HCT116 (cell line): ENCODE results near the gene FRMD8. TPM values are rescaled to one million over a fixed set of nuclear protein-coding genes. Genes with fewer than 3 reads are reported as not detected.

Source experiments
- ATAC-seq: fragments of 200-7000 bp; cut with Tn5 transposase; 2 replicates; pipeline ENCODE4 v1.9.1; 2020; ENCODE audit warnings: mild to moderate bottlenecking, moderate library complexity
- BruUV-seq: library from RNA; stranded (reverse); fragments of 400-500 nt; replicated peaks from 2 replicates; lab custom pipeline; 2021; lab: Mats Ljungman, UMichigan
- CTCF ChIA-PET: fragments of 300-600 bp; sonication (Branson Sonifier 250); formaldehyde crosslinking; loops from one replicate; lab custom pipeline; 2021; ENCODE audit warnings: antibody characterized with exemption; lab: Charles Lee
- POLR2A ChIA-PET: fragments of 300-600, 350-600 bp; sonication (Branson Sonifier 250); formaldehyde crosslinking; loops from one replicate; lab custom pipeline; 2021; ENCODE audit warnings: antibody characterized with exemption; lab: Charles Lee
- RAD21 ChIA-PET, 2 experiments: fragments of 300-600 bp; sonication (Branson Sonifier 250); formaldehyde crosslinking; loops; one replicate each; lab custom pipeline; 2023; ENCODE audit warnings: low total read pairs in 2 of 2; ENCODE audit not compliant: uncharacterized antibody in 2 of 2, unreplicated experiment in 2 of 2, low non-redundant PET in 1 of 2; lab: Charles Lee
- DNase-seq: peaks from one replicate; pipeline ENCODE4 v3.0.0-alpha.2; 2010; ENCODE audit warnings: low read depth, low spot score
- H2AFZ ChIP-seq: fragments of 200-600 bp; shearing (Covaris generic), sonication (generic); 2 replicates; pipeline ENCODE4 v1.6.1; 2017; ENCODE audit warnings: low read depth, mixed run types, mixed read lengths, antibody characterized with exemption, low read length; ENCODE audit not compliant: poor library complexity, severe bottlenecking
- H3K27ac ChIP-seq: 2 replicates; pipeline ENCODE4 v1.5.1; 2012; ENCODE audit warnings: low read depth, low read length
- H3K27me3 ChIP-seq: fragments of 200-600 bp; sonication (generic); 2 replicates; pipeline ENCODE4 v1.6.1; 2016; ENCODE audit warnings: mixed run types, low read length, mixed read lengths; ENCODE audit not compliant: insufficient read depth
- H3K36me3 ChIP-seq, 2 experiments: fragments of 200-500 bp in 1 of 2; fragments of 200-600 bp in 1 of 2; sonication (Bioruptor generic) in 1 of 2; sonication (generic) in 1 of 2; 2 replicates each; pipeline versions ENCODE4 v1.5.1 to v1.6.1; 2014 to 2016; ENCODE audit warnings: low read length in 2 of 2, inconsistent platforms in 1 of 2, mixed read lengths in 1 of 2, mixed run types in 1 of 2; ENCODE audit not compliant: insufficient read depth in 2 of 2, control insufficient read depth in 1 of 2
- H3K4me1 ChIP-seq, 2 experiments: fragments of 200-600 bp in 1 of 2; sonication (generic) in 1 of 2; 2 replicates each; pipeline versions ENCODE4 v1.5.1 to v1.6.1; 2012 to 2017; ENCODE audit warnings: low read length in 2 of 2, inconsistent platforms in 1 of 2, mild to moderate bottlenecking in 1 of 2, mixed read lengths in 1 of 2, mixed run types in 1 of 2, moderate library complexity in 1 of 2; ENCODE audit not compliant: insufficient read depth in 2 of 2, control insufficient read depth in 1 of 2
- H3K4me2 ChIP-seq: fragments of 200-600 bp; sonication (generic); 2 replicates; pipeline ENCODE4 v1.6.1; 2017; ENCODE audit warnings: mixed run types, low read length, mixed read lengths
- H3K4me3 ChIP-seq, 2 experiments: fragments of 200-600 bp in 1 of 2; sonication (generic) in 1 of 2; replicated peaks in 1 of 2; 2 replicates each; pipeline ENCODE4 v1.5.1; 2011 to 2016; ENCODE audit warnings: low read length in 2 of 2, control low read depth in 1 of 2, low read depth in 1 of 2, mild to moderate bottlenecking in 1 of 2, mixed read lengths in 1 of 2, mixed run types in 1 of 2
- H3K79me2 ChIP-seq: fragments of 200-600 bp; sonication (generic); 2 replicates; pipeline ENCODE4 v1.6.1; 2017; ENCODE audit warnings: mild to moderate bottlenecking, mixed run types, low read length, moderate library complexity, mixed read lengths; ENCODE audit not compliant: insufficient read depth
- H3K9ac ChIP-seq: fragments of 200-600 bp; sonication (generic); 2 replicates; pipeline ENCODE4 v1.6.1; 2016; ENCODE audit warnings: low read length, mixed read lengths
- H3K9me2 ChIP-seq: fragments of 200-600 bp; sonication (generic), shearing (Covaris generic); 2 replicates; pipeline ENCODE4 v1.6.1; 2017; ENCODE audit warnings: mixed run types, mild to moderate bottlenecking, moderate library complexity; ENCODE audit not compliant: insufficient read depth
- H3K9me3 ChIP-seq, 2 experiments: fragments of 200-500 bp in 1 of 2; fragments of 200-600 bp in 1 of 2; sonication (Bioruptor generic) in 1 of 2; sonication (generic) in 1 of 2; 2 replicates each; pipeline ENCODE4 v1.6.1; 2014 to 2017; ENCODE audit warnings: low read length in 2 of 2, mixed read lengths in 2 of 2, inconsistent platforms in 1 of 2, low read depth in 1 of 2, mild to moderate bottlenecking in 1 of 2, mixed run types in 1 of 2, moderate library complexity in 1 of 2; ENCODE audit not compliant: control insufficient read depth in 1 of 2, insufficient read depth in 1 of 2
- H4K20me1 ChIP-seq: fragments of 200-600 bp; sonication (generic), shearing (Covaris generic); 2 replicates; pipeline ENCODE4 v1.6.1; 2017; ENCODE audit warnings: mixed run types, mild to moderate bottlenecking, moderate library complexity; ENCODE audit not compliant: insufficient read depth
- CBX3 ChIP-seq: IDR thresholded peaks from 2 replicates; pipeline ENCODE4 v1.6.1; 2012; ENCODE audit warnings: low read depth
- EGR1 ChIP-seq: IDR thresholded peaks from 2 replicates; pipeline ENCODE4 v1.6.1; 2012; ENCODE audit warnings: low read depth
- ELF1 ChIP-seq: IDR thresholded peaks from 2 replicates; pipeline ENCODE4 v1.6.1; 2012; ENCODE audit warnings: low read depth, borderline replicate concordance
- EZH2phosphoT487 ChIP-seq: fragments of 200-600 bp; IDR thresholded peaks from 2 replicates; pipeline ENCODE4 v1.6.1; 2018; ENCODE audit warnings: antibody characterized with exemption, borderline replicate concordance
- FOSL1 ChIP-seq: IDR thresholded peaks from 2 replicates; pipeline ENCODE4 v1.6.1; 2012; ENCODE audit warnings: low read depth
- POLR2A ChIP-seq: IDR thresholded peaks from 2 replicates; pipeline ENCODE4 v1.7.0; 2011; ENCODE audit warnings: borderline replicate concordance; ENCODE audit not compliant: insufficient read depth, insufficient read length; ENCODE audit errors: extremely low read depth
- SIN3A ChIP-seq: IDR thresholded peaks from 2 replicates; pipeline ENCODE4 v1.6.1; 2012; ENCODE audit warnings: low read depth
- SP1 ChIP-seq: IDR thresholded peaks from 2 replicates; pipeline ENCODE4 v1.6.1; 2012; ENCODE audit warnings: low read depth
- ZBTB33 ChIP-seq: IDR thresholded peaks from 2 replicates; pipeline ENCODE4 v1.6.1; 2011; ENCODE audit warnings: mild to moderate bottlenecking, low read length, moderate library complexity; ENCODE audit not compliant: insufficient replicate concordance; ENCODE audit errors: extremely low read depth
- ZNF274 ChIP-seq: fragments of 200-500 bp; sonication (Bioruptor generic); IDR thresholded peaks from 2 replicates; pipeline ENCODE4 v1.6.1; 2014; ENCODE audit warnings: mild to moderate bottlenecking, low read depth, low read length, inconsistent platforms
- intact Hi-C: fragments of 100-400 bp; cut with micrococcal nuclease; formaldehyde crosslinking; loops from 2 replicates; pipeline ENCODE4 v1.10.0; 2022
- total RNA-seq: library from RNA; stranded (reverse); gene quantifications from one replicate; pipeline ENCODE4 v1.2.1, GENCODE V29; 2021; ENCODE audit not compliant: unreplicated experiment
- TF ChIP-seq, protein P1 (sequence below): IDR thresholded peaks from 2 replicates; pipeline ENCODE4 v1.6.1; 2012; ENCODE audit warnings: low read depth

The FRMD8 gene
- total RNA-seq, 1 experiment from 2014 or later, result 35.8 TPM

DNA sequence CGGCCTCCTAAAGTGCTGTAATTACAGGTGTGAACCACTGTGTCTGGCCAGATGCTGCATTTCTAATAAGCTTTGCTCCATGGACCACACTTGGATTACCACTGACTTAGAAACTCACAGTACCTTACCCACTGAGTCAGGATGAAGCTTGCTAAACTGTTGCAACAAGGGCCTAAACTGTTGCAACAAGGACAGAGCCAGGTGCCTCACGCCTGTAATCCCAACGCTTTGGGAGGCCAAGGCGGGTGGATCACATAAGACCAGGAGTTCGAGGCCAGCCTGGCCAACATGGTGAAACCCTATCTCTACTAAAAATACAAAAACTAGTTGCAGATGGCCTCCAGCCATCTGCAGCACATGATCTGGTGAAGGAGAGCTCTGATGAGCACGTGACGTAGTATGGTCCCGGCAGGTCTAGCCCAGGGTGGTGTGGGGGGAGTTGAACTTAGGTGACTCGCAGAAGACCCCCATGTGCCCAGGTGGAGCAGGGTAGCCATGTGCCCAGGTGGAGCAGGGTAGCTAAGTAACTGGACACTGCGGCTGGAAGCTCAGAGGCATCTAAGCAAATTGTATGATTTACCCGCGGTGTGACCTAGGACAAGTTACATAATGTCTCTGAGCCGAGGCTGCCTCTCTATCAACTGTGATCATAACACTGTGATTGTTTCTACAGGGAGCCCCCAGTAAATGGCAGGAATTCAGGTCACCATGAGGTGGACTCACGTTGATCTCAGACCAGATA, 12.4 kb upstream of the FRMD8 start:
- no peak overlapping the region for H3K4me3 ChIP-seq
- H3K79me2 ChIP-seq, result no peaks in the 10 kb centered on the region
- H2AFZ ChIP-seq, result no peak overlapping the region
- intact Hi-C loops, result no loop called here
- H3K27me3 ChIP-seq, result no peaks in the 10 kb centered on the region
- ChIA-PET CTCF (no interaction called here), POLR2A (interaction anchor here (1.6 to 1.8 kb wide), 2 partner anchors 50 to 133 kb away, joined by 3 to 6 read pairs; partner anchors contain the start of gene NEAT1), RAD21 (no interaction called here)
- DNase-seq (no peak), ATAC-seq (no peak)
- no TSS peak for BruUV-seq
- H3K36me3 ChIP-seq, result no peaks in the 10 kb centered on the region
- no peak for TF ChIP-seq EZH2phosphoT487
- no peak for TF ChIP-seq POLR2A
- TF ChIP-seq CBX3, result no peak
- TF ChIP-seq SP1, result no peak
- TF ChIP-seq EGR1, result no peak
- H3K9me3 ChIP-seq, result no peaks in the 10 kb centered on the region
- no peaks in the 10 kb centered on the region for H4K20me1 ChIP-seq
- H3K9me2 ChIP-seq, result no peaks in the 10 kb centered on the region
- H3K4me2 ChIP-seq, result no peak overlapping the region
- H3K27ac ChIP-seq, result no peak overlapping the region
- peaks cover 0 to 3% of the 10 kb centered on the region in 2 experiments; a peak in 1 of 4 replicates for H3K4me1 ChIP-seq
- no peak overlapping the region for H3K9ac ChIP-seq

- DNase-seq (no peak), ATAC-seq (no peak)
- H3K9ac ChIP-seq, result no peak overlapping the region
- no peaks in the 10 kb centered on the region for H3K9me3 ChIP-seq
- POLR2A ChIA-PET, result interaction anchor here (1.6 to 1.8 kb wide), 3 partner anchors 49 to 132 kb away, joined by 3 to 6 read pairs (median 4); partner anchors contain the start of genes MALAT1 and NEAT1
- no peak overlapping the region for H2AFZ ChIP-seq
- no peaks in the 10 kb centered on the region for H4K20me1 ChIP-seq
- no peak overlapping the region for H3K27ac ChIP-seq
- no peak overlapping the region for H3K4me2 ChIP-seq
- H3K79me2 ChIP-seq, result no peaks in the 10 kb centered on the region
- no TSS peak for BruUV-seq
- no peak overlapping the region for H3K4me3 ChIP-seq
- RAD21 ChIA-PET, result no interaction called here
- no peak for TF ChIP-seq ELF1
- no peak for TF ChIP-seq FOSL1
- no peak for TF ChIP-seq SP1
- no peak for TF ChIP-seq ZBTB33
- TF ChIP-seq ZNF274, result no peak
- TF ChIP-seq, protein P1, sequence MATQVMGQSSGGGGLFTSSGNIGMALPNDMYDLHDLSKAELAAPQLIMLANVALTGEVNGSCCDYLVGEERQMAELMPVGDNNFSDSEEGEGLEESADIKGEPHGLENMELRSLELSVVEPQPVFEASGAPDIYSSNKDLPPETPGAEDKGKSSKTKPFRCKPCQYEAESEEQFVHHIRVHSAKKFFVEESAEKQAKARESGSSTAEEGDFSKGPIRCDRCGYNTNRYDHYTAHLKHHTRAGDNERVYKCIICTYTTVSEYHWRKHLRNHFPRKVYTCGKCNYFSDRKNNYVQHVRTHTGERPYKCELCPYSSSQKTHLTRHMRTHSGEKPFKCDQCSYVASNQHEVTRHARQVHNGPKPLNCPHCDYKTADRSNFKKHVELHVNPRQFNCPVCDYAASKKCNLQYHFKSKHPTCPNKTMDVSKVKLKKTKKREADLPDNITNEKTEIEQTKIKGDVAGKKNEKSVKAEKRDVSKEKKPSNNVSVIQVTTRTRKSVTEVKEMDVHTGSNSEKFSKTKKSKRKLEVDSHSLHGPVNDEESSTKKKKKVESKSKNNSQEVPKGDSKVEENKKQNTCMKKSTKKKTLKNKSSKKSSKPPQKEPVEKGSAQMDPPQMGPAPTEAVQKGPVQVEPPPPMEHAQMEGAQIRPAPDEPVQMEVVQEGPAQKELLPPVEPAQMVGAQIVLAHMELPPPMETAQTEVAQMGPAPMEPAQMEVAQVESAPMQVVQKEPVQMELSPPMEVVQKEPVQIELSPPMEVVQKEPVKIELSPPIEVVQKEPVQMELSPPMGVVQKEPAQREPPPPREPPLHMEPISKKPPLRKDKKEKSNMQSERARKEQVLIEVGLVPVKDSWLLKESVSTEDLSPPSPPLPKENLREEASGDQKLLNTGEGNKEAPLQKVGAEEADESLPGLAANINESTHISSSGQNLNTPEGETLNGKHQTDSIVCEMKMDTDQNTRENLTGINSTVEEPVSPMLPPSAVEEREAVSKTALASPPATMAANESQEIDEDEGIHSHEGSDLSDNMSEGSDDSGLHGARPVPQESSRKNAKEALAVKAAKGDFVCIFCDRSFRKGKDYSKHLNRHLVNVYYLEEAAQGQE, result no peak
- no peak for TF ChIP-seq SIN3A
- CTCF ChIA-PET, result no interaction called here
- no peaks in the 10 kb centered on the region for H3K27me3 ChIP-seq
- intact Hi-C loops, result no loop called here
- no peaks in the 10 kb centered on the region for H3K36me3 ChIP-seq
- peaks cover 4 to 6% of the 10 kb centered on the region in 2 experiments; a peak in 2 of 4 replicates for H3K4me1 ChIP-seq
- no peaks in the 10 kb centered on the region for H3K9me2 ChIP-seq
Observed at GRCh38 chr11:65375012-65375411, 11.4 kb upstream of the FRMD8 start.
